HG03280 (cell line): ENCODE results near the gene MGAT5B.
"Not testable (repeated sequence)": the region's sequence is repeated elsewhere in the genome, so short reads cannot be mapped to it uniquely, and the experiment has no call there.

ENCODE experiments used
- ATAC-seq: cut with Tn5 transposase; IDR thresholded peaks from one replicate; pipeline ENCODE4 v1.9.1; 2021; ENCODE audit warnings: mild to moderate bottlenecking, moderate library complexity; ENCODE audit not compliant: unreplicated experiment

Gene MGAT5B

GRCh38 chr17:76847031-76847430 lies 21.2 kb upstream of the MGAT5B start:
- ATAC-seq: no peak

GRCh38 chr17:76848670-76849069 lies 19.5 kb upstream of the MGAT5B start:
- ATAC-seq: no peak

- ATAC-seq: not testable (repeated sequence)
Measured at GRCh38 chr17:76849160-76849559, 19.0 kb upstream of the MGAT5B start.

- no peak for ATAC-seq
Measured at GRCh38 chr17:76852843-76853242, 15.4 kb upstream of the MGAT5B start.

GRCh38 chr17:76855105-76855504 lies 13.1 kb upstream of the MGAT5B start:
- no peak for ATAC-seq

GRCh38 chr17:76862079-76862478 lies 6.1 kb upstream of the MGAT5B start:
- ATAC-seq: no peak

GRCh38 chr17:76862494-76862893 lies 5.7 kb upstream of the MGAT5B start:
- ATAC-seq: no peak

GRCh38 chr17:76864024-76864423 lies 4.2 kb upstream of the MGAT5B start:
- ATAC-seq: no peak

GRCh38 chr17:76865174-76865573 lies 3.0 kb upstream of the MGAT5B start:
- no peak for ATAC-seq

- no peak for ATAC-seq
Measured at GRCh38 chr17:76866203-76866602, 2.0 kb upstream of the MGAT5B start.

GRCh38 chr17:76866774-76867577 lies 1.2 kb upstream of the MGAT5B start:
- ATAC-seq: no peak

- ATAC-seq: no peak
Measured at GRCh38 chr17:76867578-76868175, 527 bp upstream of the MGAT5B start.

- no peak for ATAC-seq
Measured at GRCh38 chr17:76868669-76869495, 678 bp downstream of the MGAT5B start.

- ATAC-seq: no peak
Measured at GRCh38 chr17:76869496-76870376, 1.5 kb downstream of the MGAT5B start.

GRCh38 chr17:76870377-76870714 lies 2.1 kb downstream of the MGAT5B start:
- ATAC-seq: no peak

GRCh38 chr17:76871668-76872067 lies 3.5 kb downstream of the MGAT5B start:
- ATAC-seq: no peak

GRCh38 chr17:76872221-76872873 lies 4.1 kb downstream of the MGAT5B start:
- no peak for ATAC-seq

- no peak for ATAC-seq
Measured at GRCh38 chr17:76872874-76873221, 4.6 kb downstream of the MGAT5B start.

GRCh38 chr17:76873856-76874255 lies 5.7 kb downstream of the MGAT5B start:
- ATAC-seq: no peak

GRCh38 chr17:76877437-76877836 lies 9.2 kb downstream of the MGAT5B start:
- no peak for ATAC-seq
